ENCODE results near the gene CENPO.
"Not testable (repeated sequence)": the region's sequence is repeated elsewhere in the genome, so short reads cannot be mapped to it uniquely, and the experiment has no call there.

DNA sequence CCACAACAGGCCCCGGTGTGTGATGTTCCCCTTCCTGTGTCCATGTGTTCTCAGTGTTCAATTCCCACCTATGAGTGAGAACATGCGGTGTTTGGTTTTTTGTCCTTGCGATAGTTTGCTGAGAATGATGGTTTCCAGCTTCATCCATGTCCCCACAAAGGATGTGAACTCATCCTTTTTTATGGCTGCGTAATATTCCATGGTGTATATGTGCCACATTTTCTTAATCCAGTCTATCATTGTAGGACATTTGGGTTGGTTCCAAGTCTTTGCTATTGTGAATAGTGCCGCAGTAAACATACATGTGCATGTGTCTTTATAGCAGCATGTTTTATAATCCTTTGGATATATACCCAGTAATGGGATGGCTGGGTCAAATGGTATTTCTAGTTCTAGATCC lies 7.3 kb downstream of the CENPO start:
- TF ChIP-seq, protein P1, sequence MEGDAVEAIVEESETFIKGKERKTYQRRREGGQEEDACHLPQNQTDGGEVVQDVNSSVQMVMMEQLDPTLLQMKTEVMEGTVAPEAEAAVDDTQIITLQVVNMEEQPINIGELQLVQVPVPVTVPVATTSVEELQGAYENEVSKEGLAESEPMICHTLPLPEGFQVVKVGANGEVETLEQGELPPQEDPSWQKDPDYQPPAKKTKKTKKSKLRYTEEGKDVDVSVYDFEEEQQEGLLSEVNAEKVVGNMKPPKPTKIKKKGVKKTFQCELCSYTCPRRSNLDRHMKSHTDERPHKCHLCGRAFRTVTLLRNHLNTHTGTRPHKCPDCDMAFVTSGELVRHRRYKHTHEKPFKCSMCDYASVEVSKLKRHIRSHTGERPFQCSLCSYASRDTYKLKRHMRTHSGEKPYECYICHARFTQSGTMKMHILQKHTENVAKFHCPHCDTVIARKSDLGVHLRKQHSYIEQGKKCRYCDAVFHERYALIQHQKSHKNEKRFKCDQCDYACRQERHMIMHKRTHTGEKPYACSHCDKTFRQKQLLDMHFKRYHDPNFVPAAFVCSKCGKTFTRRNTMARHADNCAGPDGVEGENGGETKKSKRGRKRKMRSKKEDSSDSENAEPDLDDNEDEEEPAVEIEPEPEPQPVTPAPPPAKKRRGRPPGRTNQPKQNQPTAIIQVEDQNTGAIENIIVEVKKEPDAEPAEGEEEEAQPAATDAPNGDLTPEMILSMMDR (conservative IDR thresholded peaks at IDR 0.05 in 1 of 2, IDR thresholded peaks at IDR 0.05 in 1 of 2; ENCODE audit: low read depth in 1 of 2, low read length in 2 of 2) = not testable (repeated sequence)
- TF ChIP-seq EZH2 (IDR thresholded peaks at IDR 0.05; ENCODE audit: low read length, missing control alignments) = not testable (repeated sequence)

Data from fibroblast of lung (primary cell).